GM12878 (cell line): ENCODE data around the gene KIF20A. TPM values are rescaled to one million over a fixed set of nuclear protein-coding genes. Genes with fewer than 3 reads are reported as not detected.

Source experiments
- ATAC-seq: fragments of 200-7000 bp; cut with Tn5 transposase; 3 replicates; pipeline ENCODE4 v1.9.1; 2020; ENCODE audit warnings: mild to moderate bottlenecking, moderate library complexity
- BruUV-seq: library from RNA; stranded (reverse); fragments of 400-500 nt; replicated peaks from 2 replicates; lab custom pipeline; 2021; lab: Mats Ljungman, UMichigan
- CTCF ChIA-PET: fragments of 300-600 bp; sonication (Branson Sonifier 250); formaldehyde crosslinking; extraction: SDS; loops from one replicate; lab custom pipeline; 2021; ENCODE audit warnings: inconsistent platforms; lab: Yijun Ruan, JAX
- POLR2A ChIA-PET: fragments of 350-600 bp; formaldehyde crosslinking; extraction: SDS; loops from one replicate; lab custom pipeline; 2021; ENCODE audit warnings: inconsistent platforms; lab: Charles Lee
- RAD21 ChIA-PET: fragments of 300-600 bp; sonication (Branson Sonifier 250); formaldehyde crosslinking; loops from one replicate; lab custom pipeline; 2023; ENCODE audit warnings: antibody characterized with exemption; ENCODE audit not compliant: unreplicated experiment; lab: Charles Lee
- SMC1A ChIA-PET: fragments of 300-600 bp; sonication (Branson Sonifier 250); formaldehyde crosslinking; loops from one replicate; lab custom pipeline; 2023; ENCODE audit not compliant: unreplicated experiment, uncharacterized antibody; lab: Charles Lee
- DNase-seq: peaks from one replicate; pipeline ENCODE4 v3.0.0-alpha.2; 2011; ENCODE audit warnings: low read depth, low spot score
- FAIRE-seq: peaks from 3 replicates; lab custom pipeline; 2011; peaks lifted over from hg19 to GRCh38; lab: Jason Lieb, UNC
- H2AFZ ChIP-seq: 2 replicates; pipeline ENCODE4 v1.6.0; 2011; ENCODE audit warnings: low read depth, low read length, control low read depth; ENCODE audit not compliant: control insufficient read depth
- H3K27ac ChIP-seq: 2 replicates; pipeline ENCODE4 v1.5.1; 2011; ENCODE audit warnings: control low read depth; ENCODE audit not compliant: control insufficient read depth, insufficient read depth
- H3K27me3 ChIP-seq, 2 experiments: replicated peaks in 1 of 2; 2 replicates each; pipeline versions ENCODE4 v1.6.0 to v1.6.1; 2011; ENCODE audit warnings: low read length in 1 of 2; ENCODE audit not compliant: control insufficient read depth in 2 of 2, insufficient read depth in 2 of 2
- H3K36me3 ChIP-seq, 2 experiments: 2 replicates each; pipeline ENCODE4 v1.5.1; 2011; ENCODE audit warnings: low read length in 1 of 2; ENCODE audit not compliant: control insufficient read depth in 2 of 2, insufficient read depth in 2 of 2
- H3K4me1 ChIP-seq: 2 replicates; pipeline ENCODE4 v1.6.1; 2011; ENCODE audit warnings: mild to moderate bottlenecking, low read length, moderate library complexity, mixed read lengths; ENCODE audit not compliant: control insufficient read depth, insufficient read depth
- H3K4me2 ChIP-seq: 2 replicates; pipeline ENCODE4 v1.6.0; 2011; ENCODE audit warnings: control low read depth; ENCODE audit not compliant: control insufficient read depth, insufficient read depth
- H3K4me3 ChIP-seq: fragments of 200-600 bp; sonication (generic); 2 replicates; pipeline ENCODE4 v1.5.1; 2016
- H3K79me2 ChIP-seq: 2 replicates; pipeline ENCODE4 v1.6.0; 2011; ENCODE audit warnings: low read length; ENCODE audit not compliant: control insufficient read depth, insufficient read depth
- H3K9ac ChIP-seq: 2 replicates; pipeline ENCODE4 v1.8.0; 2011; ENCODE audit warnings: low read length, control low read depth, mixed read lengths; ENCODE audit not compliant: control insufficient read depth, insufficient read depth
- H3K9me3 ChIP-seq: replicated peaks from 3 replicates; pipeline ENCODE4 v1.5.1; 2011; ENCODE audit warnings: mild to moderate bottlenecking, low read length; ENCODE audit not compliant: control insufficient read depth, insufficient read depth
- H4K20me1 ChIP-seq: 2 replicates; pipeline ENCODE4 v1.6.0; 2011; ENCODE audit not compliant: control insufficient read depth, insufficient read depth
- WGBS: methylation state at CpG from one replicate; pipeline ENCODE4 v1.1.6; 2016; ENCODE audit warnings: low lambda C conversion rate; ENCODE audit not compliant: insufficient replicate concordance, insufficient coverage; ENCODE audit errors: missing lambda C conversion rate; 5-methylcytosine and 5-hydroxymethylcytosine counted together
- in situ Hi-C: fragments of 300-500 bp; cut with MboI; formaldehyde crosslinking; loops from 9 replicates; pipeline ENCODE4 v1.14.3; 2018; ENCODE audit warnings: mixed read lengths
- intact Hi-C: fragments of 100-400 bp; cut with micrococcal nuclease; formaldehyde crosslinking; loops from one replicate; pipeline ENCODE4 v1.14.2; 2022; ENCODE audit not compliant: unreplicated experiment
- polyA plus RNA-seq, 11 experiments: library from polyadenylated mRNA; depleted of rRNA in 4 of 11; unstranded in 6 of 11; stranded (reverse) in 5 of 11; fragments of >200 nt; fragmentation: Nextera tagmentation in 4 of 11; fragmentation: Illumina TruSeq in 1 of 11; extraction: Ambion mirVana in 4 of 11; extraction: Trizol in 1 of 11; gene quantifications; 1 replicate in 1 of 11; 2 replicates in 10 of 11; pipeline versions ENCODE4 v1.2.1 to v1.2.3, GENCODE V29; 2011 to 2016; ENCODE audit warnings: inconsistent platforms in 2 of 11, missing spikeins in 2 of 11, low read depth in 1 of 11
- total RNA-seq, 4 experiments: library from RNA; depleted of rRNA in 3 of 4; stranded (reverse); fragments of >200 nt in 3 of 4; fragmentation: Illumina TruSeq in 1 of 4; extraction: Trizol in 1 of 4; gene quantifications; 2 replicates each; pipeline versions ENCODE4 v1.2.1 to v1.2.3, GENCODE V29; 2013 to 2021
- TF ChIP-seq, protein P1 (sequence below): fragments of 450-650 bp; IDR thresholded peaks from 2 replicates; pipeline ENCODE4 v1.6.1; 2016; ENCODE audit warnings: mild to moderate bottlenecking, moderate library complexity, borderline replicate concordance

The KIF20A gene
- total and polyA plus RNA-seq, 10 of the 15 experiments (the other 5 are each of a cell fraction or from before 2014, with no cell fraction given): 20.7 to 61.9 (median 45.3) TPM

- no peaks in the 10 kb centered on the region for H3K36me3 ChIP-seq
- no peaks in the 10 kb centered on the region for H3K4me1 ChIP-seq
- WGBS: 60% methylated on average over 6 of the region's 6 CpGs
- ChIA-PET RAD21 (interaction anchor here (1.3 to 2.8 kb wide), 2 partner anchors 48 to 52 kb away, joined by 3 to 9 read pairs; no protein-coding TSS in a partner anchor), POLR2A (no interaction called here), SMC1A (interaction anchor here (0.6 to 2.9 kb wide), 6 partner anchors 48 to 349 kb away, joined by 3 to 16 read pairs (median 5); no protein-coding TSS in a partner anchor), CTCF (interaction anchor here (0.7 to 13.8 kb wide), 7 partner anchors 49 to 500 kb away, joined by 3 to 243 read pairs (median 3); partner anchors contain the start of gene WNT8A)
- no peaks in the 10 kb centered on the region for H4K20me1 ChIP-seq
- no peak overlapping the region for H3K4me2 ChIP-seq
- FAIRE-seq: no peak
- no peak for ATAC-seq
- no peaks in the 10 kb centered on the region for H3K9me3 ChIP-seq
- no peak overlapping the region for H2AFZ ChIP-seq
- no peaks in the 10 kb centered on the region for H3K27me3 ChIP-seq
- intact Hi-C loops: no loop called here
- BruUV-seq: no TSS peak
- no peak overlapping the region for H3K9ac ChIP-seq
- no peak overlapping the region for H3K4me3 ChIP-seq
- no peak for DNase-seq
- H3K27ac ChIP-seq: no peak overlapping the region
- no peaks in the 10 kb centered on the region for H3K79me2 ChIP-seq
- in situ Hi-C loops: no loop called here
- TF ChIP-seq, protein P1, sequence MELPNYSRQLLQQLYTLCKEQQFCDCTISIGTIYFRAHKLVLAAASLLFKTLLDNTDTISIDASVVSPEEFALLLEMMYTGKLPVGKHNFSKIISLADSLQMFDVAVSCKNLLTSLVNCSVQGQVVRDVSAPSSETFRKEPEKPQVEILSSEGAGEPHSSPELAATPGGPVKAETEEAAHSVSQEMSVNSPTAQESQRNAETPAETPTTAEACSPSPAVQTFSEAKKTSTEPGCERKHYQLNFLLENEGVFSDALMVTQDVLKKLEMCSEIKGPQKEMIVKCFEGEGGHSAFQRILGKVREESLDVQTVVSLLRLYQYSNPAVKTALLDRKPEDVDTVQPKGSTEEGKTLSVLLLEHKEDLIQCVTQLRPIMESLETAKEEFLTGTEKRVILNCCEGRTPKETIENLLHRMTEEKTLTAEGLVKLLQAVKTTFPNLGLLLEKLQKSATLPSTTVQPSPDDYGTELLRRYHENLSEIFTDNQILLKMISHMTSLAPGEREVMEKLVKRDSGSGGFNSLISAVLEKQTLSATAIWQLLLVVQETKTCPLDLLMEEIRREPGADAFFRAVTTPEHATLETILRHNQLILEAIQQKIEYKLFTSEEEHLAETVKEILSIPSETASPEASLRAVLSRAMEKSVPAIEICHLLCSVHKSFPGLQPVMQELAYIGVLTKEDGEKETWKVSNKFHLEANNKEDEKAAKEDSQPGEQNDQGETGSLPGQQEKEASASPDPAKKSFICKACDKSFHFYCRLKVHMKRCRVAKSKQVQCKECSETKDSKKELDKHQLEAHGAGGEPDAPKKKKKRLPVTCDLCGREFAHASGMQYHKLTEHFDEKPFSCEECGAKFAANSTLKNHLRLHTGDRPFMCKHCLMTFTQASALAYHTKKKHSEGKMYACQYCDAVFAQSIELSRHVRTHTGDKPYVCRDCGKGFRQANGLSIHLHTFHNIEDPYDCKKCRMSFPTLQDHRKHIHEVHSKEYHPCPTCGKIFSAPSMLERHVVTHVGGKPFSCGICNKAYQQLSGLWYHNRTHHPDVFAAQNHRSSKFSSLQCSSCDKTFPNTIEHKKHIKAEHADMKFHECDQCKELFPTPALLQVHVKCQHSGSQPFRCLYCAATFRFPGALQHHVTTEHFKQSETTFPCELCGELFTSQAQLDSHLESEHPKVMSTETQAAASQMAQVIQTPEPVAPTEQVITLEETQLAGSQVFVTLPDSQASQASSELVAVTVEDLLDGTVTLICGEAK: no peak
- TF ChIP-seq, all 136 proteins: peak for 0
Measured at GRCh38 chr5:138129347-138129746, 49.6 kb upstream of the KIF20A start.
